ENCODE data around the gene CADM1.

GRCh38 chr11:115214644-115215234 is 289.5 kb downstream of the CADM1 start:
- TF ChIP-seq, protein P1, sequence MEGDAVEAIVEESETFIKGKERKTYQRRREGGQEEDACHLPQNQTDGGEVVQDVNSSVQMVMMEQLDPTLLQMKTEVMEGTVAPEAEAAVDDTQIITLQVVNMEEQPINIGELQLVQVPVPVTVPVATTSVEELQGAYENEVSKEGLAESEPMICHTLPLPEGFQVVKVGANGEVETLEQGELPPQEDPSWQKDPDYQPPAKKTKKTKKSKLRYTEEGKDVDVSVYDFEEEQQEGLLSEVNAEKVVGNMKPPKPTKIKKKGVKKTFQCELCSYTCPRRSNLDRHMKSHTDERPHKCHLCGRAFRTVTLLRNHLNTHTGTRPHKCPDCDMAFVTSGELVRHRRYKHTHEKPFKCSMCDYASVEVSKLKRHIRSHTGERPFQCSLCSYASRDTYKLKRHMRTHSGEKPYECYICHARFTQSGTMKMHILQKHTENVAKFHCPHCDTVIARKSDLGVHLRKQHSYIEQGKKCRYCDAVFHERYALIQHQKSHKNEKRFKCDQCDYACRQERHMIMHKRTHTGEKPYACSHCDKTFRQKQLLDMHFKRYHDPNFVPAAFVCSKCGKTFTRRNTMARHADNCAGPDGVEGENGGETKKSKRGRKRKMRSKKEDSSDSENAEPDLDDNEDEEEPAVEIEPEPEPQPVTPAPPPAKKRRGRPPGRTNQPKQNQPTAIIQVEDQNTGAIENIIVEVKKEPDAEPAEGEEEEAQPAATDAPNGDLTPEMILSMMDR (IDR thresholded peaks at IDR 0.05) = no peak
- TF ChIP-seq POLR2A (IDR thresholded peaks at IDR 0.05) = no peak
